SH-SY5Y (cell line): ENCODE results near the gene LGALS12.

Experiments used
- GATA2 ChIP-seq: IDR thresholded peaks from 2 replicates; pipeline ENCODE4 v1.6.1; 2011; ENCODE audit warnings: mild to moderate bottlenecking, low read depth, low read length
- GATA3 ChIP-seq: IDR thresholded peaks from 2 replicates; pipeline ENCODE4 v1.6.1; 2011; ENCODE audit warnings: low read depth, mild to moderate bottlenecking, low read length, moderate library complexity

The LGALS12 gene, protein sequence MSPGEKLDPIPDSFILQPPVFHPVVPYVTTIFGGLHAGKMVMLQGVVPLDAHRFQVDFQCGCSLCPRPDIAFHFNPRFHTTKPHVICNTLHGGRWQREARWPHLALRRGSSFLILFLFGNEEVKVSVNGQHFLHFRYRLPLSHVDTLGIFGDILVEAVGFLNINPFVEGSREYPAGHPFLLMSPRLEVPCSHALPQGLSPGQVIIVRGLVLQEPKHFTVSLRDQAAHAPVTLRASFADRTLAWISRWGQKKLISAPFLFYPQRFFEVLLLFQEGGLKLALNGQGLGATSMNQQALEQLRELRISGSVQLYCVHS

DNA sequence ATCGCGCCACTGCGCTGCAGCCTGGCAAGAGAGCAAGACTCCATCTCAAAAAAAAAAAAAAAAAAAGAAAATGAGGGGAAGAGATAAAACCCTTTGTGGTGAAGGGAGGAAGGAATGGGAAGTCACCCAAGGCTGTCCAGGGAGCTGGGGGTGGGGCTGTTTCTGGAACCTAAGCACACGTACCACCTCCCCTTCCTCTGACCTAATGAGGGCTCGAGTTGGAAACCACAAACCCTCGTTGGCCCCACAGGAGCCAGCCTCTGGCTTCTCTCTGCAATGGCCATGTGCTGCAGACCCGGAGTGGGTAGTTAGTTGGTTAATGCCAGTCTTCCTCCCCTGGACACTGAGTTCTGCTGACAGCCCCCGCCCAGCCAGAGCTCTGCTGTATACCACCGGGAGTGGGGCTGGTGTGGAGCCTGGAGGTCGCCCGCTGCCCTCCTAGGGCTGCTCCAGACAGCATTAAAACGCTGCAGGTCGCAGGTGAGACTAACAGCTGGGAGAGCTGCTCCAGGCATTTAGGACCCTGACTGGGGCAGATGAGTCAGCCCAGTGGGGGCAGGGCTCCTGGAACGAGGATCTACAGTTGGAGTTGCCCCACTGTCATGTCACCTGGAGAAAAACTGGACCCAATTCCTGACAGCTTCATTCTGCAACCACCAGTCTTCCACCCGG is at the start of gene LGALS12:
Gene LGALS12, plus strand, starts transcription at position 228 of the 672 bp plus-strand sequence. Its CDS starts 375 bp downstream, at position 603.
- TF ChIP-seq GATA3 (no peak), GATA2 (no peak)

DNA sequence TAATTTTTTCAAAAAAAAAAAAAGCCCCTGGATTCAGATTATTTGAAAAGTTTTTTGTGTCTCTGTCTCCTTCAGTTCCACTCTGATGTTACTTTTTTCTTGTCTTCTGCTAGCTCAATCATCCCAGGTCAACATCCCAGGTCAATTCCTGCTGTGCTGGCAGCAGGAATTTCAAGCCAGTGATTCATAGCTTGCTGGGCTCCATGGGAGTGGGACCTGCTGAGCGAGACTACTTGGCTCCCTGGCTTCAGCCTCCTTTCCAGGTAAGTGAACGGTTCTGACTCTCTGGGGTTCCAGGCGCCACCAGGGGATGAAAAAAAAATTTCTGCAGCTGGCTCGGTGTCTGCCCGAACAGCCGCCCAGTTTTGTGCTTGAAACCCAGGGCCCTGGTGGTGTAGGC is 46.3 kb upstream of the LGALS12 start:
- no peak for TF ChIP-seq GATA3

DNA sequence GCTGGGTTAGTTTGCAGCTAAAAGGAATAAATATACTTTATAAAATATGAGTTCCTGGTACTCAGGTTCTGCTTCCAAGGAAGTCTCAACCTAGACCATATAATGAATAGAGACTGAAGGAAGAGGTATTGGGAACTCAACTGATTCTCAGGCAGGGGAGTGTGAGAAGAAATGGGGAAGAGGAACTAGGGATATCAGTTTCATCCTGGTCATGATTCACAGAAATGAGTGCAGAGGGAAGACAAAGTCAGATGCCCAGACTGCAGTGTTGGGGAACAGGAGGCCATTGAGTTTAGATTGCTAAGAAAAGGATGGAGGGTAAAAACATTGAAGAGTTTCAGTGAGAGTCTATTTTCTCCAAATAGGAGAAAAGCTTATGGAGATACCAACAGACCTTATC is 43.7 kb upstream of the LGALS12 start:
- TF ChIP-seq GATA3 (no peak), GATA2 (no peak)

DNA sequence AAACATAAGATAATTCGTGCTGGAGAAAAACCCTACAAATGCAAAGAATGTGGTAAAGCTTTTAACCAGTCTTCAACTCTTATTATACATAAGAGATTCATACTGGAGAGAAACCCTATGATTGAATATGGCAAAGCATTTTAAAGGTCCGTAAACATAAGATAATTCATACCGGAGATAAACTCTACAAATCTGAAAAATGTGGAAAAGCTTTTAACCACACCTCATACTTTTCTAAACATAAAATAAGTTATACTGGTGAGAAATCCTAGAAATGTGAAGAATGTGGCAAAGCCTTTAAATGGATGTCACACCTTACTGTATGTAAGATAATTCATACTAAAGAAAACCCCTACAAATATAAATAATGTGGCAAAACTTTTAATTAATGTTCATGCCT is 35.6 kb upstream of the LGALS12 start:
- TF ChIP-seq GATA3 (no peak), GATA2 (no peak)

DNA sequence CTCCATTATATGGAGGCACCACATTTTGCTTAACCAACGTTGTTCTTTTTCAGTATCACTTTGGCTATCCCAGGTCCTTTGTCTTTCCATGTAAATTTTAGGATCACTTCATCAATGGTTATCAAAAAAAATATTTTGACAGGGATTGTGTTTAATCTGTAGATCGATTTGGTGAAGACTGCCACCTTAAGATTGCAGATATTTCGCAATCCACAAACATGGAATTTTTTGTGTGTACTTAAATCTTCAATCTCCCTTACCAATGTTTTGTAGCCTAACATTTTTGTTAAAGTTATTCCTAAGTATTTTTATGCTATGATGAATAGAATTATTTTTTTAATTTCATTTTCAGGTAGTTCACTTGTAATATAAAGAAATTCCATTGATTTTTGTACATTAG is 33.5 kb upstream of the LGALS12 start:
- no peak for TF ChIP-seq GATA3
- no peak for TF ChIP-seq GATA2

DNA sequence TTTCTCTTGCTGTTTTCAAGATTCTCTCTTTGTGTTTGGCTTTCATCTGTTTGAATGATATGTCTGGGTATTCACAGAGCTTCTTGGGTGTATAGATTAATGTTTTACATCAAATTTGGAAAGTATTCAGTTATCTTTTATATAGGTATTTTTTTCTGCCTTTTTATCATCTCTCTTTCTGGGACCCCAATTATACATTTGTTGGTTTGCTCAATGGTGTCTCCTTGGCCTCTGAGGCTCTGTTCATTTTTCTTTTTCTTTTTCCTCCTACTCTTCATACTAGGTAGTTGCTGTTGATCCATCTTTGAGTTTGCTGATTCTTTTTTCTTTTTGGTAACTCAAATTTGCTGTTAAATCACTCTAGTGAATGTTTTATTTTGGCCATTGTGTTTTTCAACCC is 29.3 kb upstream of the LGALS12 start:
- no peak for TF ChIP-seq GATA3
- TF ChIP-seq GATA2, result no peak

DNA sequence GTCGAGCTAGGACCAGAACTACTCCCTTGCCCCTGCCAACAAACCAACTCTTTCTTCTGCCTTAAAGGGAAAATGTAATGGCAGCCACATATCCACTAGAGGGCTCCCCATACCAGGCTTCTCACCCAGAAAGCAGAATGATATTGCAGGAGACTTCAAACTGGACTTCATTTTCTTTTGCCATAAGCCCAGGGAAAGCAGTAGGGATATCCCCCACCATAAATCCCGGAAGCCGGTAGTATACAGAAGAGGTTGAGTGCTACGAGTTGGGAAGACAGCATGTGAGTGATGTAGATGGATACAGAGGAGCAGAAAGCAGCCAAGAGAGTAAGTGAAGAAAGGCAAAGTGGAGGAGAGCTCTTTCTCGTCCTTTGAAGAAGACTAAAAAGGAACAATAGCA is 27.0 kb upstream of the LGALS12 start:
- no peak for TF ChIP-seq GATA2
- TF ChIP-seq GATA3, result no peak

DNA sequence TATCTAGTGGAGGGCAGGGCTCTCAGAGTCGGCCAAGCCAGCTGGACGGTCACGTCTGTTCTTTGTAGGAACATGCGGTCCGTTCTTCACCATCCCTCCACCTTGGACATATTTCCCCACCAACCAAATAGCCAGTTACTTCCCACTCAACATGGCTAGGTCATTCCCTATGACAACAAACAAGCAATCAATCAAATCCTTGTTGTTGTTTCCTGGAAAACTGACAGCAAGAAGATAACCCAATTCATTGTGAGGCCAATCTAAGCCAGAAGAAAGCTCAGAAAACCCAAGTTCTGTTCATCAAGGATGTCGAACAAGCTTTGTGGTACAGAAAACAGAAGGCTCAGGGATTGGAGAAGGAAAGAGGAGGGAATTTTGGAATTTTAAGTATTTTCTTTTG is 25.8 kb upstream of the LGALS12 start:
- no peak for TF ChIP-seq GATA2
- TF ChIP-seq GATA3, result no peak

DNA sequence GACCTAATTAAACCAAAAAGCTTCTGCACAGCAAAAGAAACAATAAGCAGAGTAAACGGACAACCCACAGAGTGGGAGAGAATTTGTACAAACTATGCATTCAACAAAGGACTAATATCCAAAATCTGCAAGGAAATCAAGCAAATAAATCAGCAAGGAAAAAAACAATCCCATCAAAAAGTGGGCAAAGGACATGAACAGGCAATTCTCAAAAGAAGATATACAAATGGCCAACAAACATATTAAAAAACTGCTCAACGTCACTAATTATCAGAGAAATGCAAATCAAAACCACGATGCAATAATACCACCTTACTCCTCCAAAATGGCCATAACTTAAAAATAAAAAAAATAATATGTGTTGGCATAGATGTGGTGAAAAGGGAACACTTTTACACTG is 20.1 kb upstream of the LGALS12 start:
- TF ChIP-seq GATA2 (no peak), GATA3 (no peak)

DNA sequence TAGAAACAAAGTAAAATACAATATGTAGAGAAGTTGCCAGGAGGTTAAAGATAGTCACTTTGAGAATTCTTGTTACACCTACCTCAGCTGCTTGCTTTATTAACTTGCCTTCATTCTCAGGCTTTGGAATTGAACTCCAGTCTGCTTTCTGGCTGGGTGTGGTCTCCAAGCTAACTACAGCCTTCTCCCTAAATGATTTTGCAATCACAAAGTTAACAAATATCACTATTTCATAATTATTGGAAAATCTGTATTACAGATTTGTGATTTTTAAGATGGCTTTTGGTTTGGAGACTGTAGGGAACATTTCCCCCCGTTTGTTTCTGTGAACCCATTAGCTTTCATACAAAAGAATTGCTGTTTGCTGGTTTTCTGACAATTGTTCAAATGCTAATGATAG is 17.1 kb upstream of the LGALS12 start:
- TF ChIP-seq GATA3 (no peak), GATA2 (no peak)

DNA sequence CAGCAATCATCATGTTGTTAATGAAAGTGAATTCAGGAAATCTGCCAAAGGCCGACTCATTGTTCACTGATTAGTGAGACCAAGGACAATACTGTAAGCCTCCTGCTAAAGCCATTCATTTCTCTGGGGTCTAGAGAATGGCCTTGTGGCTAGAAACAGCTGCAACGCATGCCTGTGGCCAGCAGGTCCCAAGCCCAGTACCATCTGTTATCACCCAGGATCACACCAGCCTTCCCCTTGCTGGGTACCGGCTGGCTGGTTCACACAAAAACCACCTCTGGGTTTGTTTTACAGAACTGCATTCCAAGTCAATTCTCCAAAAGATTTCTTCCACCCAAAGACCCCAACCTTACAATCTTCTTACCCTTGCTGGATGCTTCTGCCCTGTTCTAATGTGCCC is 16.0 kb upstream of the LGALS12 start:
- TF ChIP-seq GATA3, result no peak
- TF ChIP-seq GATA2, result no peak

DNA sequence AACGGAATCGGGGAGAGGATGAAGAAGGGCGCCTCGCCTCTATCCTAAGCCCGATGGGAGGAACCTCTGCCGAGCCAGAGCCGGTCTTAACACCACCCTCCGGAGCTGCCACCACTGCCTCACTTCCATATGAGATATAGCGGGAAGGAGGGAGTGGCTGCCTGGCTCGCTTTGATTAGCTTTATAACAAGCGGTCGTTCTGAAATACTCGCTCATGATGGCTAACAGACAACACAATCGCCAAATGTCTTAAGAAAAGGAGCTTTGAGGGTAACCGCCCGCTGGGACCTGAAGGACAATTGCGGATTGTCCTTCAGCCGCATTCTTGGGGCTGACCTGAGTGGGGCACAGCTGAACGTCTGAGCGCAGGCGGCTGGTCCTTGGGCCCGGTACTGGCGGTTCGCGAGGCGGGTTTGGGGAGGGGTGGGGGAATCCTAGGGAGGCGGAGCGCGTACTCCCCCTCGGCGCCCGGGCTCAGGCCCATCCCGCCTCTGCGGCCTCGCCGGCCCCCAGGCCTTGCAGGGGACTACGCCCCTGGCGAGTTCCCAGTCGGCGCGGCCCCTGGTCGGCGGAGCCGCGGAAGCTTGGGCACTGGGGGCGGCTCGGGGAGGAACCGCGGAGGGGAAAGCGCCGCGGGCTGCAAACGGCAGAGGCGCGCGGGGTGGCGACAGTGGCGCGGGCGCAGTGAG is 15.2 kb upstream of the LGALS12 start, which contains the start of gene PLAAT5:
Gene PLAAT5, minus strand, starts transcription at position 617 of the 689 bp plus-strand sequence. Its CDS starts 133 bp downstream, at position 484.
- no peak for TF ChIP-seq GATA3
- TF ChIP-seq GATA2, result no peak

DNA sequence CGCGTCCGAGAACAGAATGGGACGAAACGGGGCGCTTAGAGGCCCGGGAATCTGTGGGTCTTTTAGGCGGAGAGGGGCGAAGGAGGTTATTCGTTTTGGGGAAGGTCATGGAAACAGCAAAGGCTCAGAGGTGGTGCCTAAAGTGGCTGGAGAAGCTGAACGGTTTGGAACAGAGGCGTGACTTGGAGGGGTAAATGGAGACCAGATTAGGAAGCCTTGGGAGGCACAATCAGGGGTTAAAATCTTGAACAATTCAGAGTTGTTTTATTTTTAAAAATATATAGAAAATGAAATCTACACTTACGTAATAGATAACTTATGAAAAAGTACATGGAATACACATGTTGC is 14.7 kb upstream of the LGALS12 start:
- TF ChIP-seq GATA3 (no peak), GATA2 (no peak)

DNA sequence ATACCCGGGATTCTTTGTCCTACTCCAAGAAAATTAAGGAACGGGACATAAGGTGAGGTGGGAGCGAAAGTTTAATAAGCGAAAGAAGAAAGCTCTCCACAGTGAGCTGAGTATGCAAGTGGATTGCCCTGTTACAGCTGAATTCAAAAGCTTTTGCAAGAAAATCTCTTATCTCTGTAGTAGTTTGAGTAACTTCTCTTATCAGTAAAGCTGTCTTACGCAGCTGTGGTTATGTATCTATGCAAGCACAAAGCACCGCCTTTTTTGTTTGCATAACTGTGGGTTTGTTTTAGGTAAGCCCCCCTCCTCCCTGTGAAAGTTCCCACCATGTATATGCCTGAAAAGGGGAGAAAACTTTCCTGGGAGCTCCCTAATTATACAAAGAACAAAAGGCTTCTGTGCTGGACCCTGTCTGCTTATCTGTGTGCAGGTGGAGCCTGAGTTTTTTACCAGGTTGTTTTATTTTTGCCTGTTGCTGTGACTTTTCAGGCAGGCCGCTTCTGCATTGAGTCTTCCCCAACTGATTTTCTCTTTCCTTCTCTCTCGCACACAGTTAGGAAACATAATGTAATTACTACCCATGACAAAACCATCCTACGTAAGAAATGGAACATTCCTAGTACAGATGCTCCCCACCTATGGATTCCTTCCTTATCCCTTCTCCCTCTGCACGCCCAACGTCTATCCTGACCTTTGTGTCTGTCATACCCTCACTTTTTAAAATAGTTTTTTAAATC is 14.1 kb upstream of the LGALS12 start:
- no peak for TF ChIP-seq GATA3
- TF ChIP-seq GATA2, result no peak
